GM10266 (cell line): ENCODE results near the gene KCNH4.

Experiments
- DNase-seq: peaks from one replicate; pipeline ENCODE4 v3.0.0; 2012; ENCODE audit errors: extremely low spot score
- TF ChIP-seq, protein P1 (sequence below): IDR thresholded peaks from 2 replicates; pipeline ENCODE4 v1.5.1; 2012; ENCODE audit warnings: mild to moderate bottlenecking, low read depth; ENCODE audit not compliant: control insufficient read depth, insufficient read depth; ENCODE audit errors: missing control alignments

The KCNH4 gene

DNA sequence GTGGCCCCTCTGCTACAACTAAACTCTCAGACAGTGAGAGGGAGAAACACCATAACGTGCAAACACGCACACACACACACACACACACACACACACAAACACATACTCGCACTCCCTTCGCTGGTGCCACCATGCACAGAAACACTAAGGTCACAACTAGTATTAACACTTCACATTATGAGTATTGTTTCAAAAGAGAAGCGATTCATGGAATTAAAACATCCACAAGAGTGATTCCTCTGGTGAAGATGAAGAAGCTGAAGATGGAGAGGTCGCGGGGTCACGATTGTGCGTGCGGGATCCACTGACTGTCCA, 20.5 kb upstream of the KCNH4 start:
- TF ChIP-seq, protein P1, sequence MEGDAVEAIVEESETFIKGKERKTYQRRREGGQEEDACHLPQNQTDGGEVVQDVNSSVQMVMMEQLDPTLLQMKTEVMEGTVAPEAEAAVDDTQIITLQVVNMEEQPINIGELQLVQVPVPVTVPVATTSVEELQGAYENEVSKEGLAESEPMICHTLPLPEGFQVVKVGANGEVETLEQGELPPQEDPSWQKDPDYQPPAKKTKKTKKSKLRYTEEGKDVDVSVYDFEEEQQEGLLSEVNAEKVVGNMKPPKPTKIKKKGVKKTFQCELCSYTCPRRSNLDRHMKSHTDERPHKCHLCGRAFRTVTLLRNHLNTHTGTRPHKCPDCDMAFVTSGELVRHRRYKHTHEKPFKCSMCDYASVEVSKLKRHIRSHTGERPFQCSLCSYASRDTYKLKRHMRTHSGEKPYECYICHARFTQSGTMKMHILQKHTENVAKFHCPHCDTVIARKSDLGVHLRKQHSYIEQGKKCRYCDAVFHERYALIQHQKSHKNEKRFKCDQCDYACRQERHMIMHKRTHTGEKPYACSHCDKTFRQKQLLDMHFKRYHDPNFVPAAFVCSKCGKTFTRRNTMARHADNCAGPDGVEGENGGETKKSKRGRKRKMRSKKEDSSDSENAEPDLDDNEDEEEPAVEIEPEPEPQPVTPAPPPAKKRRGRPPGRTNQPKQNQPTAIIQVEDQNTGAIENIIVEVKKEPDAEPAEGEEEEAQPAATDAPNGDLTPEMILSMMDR = no peak
- DNase-seq = no peak

DNA sequence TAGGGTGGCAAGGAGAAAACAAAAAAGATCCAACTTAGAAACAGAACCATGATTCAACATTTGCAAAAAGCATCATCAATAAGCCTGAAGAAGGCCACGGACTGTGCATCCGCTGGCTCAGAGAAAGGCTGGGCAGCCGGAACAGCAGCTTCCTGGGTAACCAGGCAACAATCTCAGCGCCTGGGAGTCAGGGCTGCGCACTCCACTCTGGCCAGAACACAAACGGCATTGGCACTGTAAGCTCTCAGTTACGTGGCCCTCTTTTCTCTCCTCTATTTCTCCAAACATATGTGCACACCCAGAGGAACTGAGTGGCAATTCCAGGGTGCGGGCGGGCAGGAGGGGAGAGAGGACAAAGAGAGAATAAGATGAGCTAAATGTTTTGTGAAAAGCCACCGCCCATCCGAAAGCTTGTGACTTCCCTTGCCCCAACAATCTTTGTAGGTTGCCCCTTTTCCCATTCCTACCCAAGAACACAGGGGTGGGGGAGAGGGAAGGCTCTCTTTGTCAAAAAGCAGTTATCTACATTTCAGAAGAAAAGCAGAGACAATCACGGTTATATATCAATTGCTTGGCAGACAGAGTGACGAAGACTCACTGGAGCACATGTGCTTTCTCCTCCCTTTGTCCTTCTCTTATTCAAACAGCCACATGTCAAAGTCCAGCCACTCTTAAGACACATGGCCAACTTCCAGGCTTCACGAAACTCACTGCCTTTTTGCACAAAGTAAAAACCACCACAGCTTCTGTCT, 19.9 kb upstream of the KCNH4 start:
- TF ChIP-seq, protein P1 = no peak
- no peak for DNase-seq

DNA sequence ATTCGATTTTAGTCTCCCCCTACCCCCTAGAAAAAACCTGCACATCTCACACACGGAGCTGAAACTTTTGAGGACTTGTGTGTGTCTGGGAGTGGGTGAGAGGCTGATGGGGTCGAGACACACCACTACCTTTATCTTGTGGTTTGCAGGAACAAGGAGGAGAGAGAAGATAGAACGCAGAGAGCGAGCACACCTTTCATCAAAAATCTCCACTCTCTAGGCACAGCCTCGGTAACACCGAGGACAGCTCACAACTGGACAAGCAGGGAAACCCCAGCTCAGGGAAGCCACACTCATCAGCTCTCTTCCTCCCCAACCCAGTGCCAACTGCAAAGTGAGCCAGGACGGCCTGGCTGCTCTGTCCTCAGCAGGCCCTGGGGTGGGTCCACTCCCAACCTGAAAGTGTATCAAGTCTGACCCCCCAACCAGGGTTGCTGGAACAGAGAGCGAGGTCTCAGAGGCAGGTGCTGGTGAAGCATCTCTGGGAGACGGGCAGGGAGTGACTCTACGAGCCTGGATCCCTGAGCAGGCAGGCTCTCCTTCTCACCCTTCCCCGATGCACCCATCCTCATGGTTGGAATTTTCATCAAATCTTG, 18.6 kb upstream of the KCNH4 start:
- no peak for DNase-seq
- TF ChIP-seq, protein P1 = no peak

DNA sequence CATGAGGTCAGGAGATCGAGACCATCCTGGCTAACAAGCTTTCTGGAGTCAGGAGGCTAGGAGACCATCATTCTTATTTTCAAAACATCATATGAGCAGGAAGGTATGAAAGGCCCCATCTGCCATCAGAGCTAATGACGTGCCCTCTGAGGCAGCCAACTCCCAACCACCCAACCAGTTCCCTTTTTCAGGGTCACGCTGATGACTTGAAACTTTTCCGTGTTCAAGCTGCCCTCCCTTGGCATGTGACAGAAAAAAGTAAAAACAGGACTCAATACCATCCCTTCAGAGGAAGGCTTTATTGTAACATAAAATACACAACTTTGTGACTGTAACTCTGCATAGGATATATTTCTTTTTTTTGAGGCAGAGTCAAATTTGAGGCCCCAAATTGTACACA, 18.0 kb upstream of the KCNH4 start:
- DNase-seq = no peak
- TF ChIP-seq, protein P1 = no peak

DNA sequence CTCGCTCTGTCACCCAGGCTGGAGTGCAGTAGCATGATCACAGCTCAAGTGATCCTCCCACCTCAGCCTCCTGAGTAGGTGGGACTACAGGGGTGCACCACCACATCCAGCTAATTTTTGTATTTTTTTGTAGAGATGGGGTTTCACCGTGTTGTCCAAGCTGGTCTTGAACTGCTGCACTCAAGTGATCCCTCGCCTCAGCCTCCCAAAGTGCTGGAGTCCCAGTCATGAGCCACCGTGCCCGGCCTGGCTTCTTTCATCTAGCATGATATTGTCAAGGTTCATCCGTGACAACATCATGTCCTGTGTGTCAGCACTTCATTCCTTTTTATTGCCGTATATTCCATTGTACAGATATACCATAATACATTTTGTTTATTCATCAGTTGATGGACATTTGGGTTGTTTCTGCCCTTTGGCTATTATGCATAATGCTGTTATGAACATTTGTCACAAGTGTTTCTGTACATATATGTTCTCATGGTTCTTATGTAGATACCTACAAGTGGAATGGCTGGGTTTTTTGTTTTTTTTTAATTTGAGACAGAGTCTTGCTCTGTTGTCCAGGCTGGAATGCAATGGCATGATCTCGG, 16.7 kb upstream of the KCNH4 start:
- DNase-seq = no peak
- TF ChIP-seq, protein P1 = no peak

DNA sequence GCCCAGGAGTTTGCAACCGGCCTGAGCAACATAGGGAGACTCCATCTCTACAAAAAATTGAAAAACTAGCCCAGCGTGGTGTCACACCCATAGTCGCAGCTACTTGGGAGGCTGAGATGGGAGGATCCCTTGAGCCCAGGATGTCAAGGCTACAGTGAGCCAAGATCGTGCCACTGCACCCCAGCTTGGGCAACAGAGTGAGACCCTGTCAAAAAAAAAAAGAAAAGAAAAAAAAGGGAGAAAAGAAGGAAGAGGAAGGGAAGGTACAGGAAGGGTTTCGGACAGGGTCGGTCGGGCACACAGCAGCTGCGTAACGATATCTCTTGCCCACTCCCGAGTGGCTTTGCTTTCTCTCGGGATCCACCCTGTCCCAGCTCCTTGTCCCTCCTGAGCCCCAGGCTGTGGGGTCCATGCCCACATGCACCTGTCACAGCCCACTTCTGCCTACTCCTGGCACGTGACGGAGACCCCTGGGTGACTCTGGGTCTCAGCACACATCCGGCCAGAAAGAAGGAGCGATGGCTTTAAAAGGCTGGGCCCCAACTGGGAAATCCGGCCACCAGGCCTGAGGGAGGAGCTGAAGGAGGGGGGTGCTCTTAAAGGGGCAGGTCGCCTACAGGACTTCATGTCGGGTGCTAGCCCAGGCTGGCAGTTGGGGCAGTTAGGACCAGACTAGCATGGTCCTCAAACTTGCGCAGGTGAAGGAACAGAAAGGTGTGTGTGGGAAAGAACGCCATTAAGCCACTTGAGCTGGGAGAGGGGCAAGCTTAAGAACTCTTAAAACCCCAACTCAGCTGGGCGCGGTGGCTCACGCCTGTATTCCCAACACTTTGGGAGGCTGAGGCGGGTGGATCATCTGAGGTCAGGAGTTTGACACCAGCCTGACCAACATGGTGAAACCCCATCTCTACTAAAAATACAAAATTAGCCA, 13.3 kb upstream of the KCNH4 start, which contains the start of gene GHDC:
GHDC (minus strand) TSS at position 526 of the 931 bp plus-strand sequence. CDS start 913 bp downstream, outside the sequence.
- TF ChIP-seq, protein P1 = no peak
- peak; percentile 89 for DNase-seq
